Activated gamma-delta T cell treated with anti-CD3 and anti-CD28 coated beads, Interleukin-2, amount 50 U/mL, for 16 hours (primary cell): Measurements from ENCODE around the gene ANKRD30B.
"Not testable (repeated sequence)": the region's sequence is repeated elsewhere in the genome, so short reads cannot be mapped to it uniquely, and the experiment has no call there.

Experiments used
- DNase-seq: peaks from one replicate; pipeline ENCODE4 v3.0.0-alpha.2; 2020; ENCODE audit warnings: low read depth

The ANKRD30B gene

DNA sequence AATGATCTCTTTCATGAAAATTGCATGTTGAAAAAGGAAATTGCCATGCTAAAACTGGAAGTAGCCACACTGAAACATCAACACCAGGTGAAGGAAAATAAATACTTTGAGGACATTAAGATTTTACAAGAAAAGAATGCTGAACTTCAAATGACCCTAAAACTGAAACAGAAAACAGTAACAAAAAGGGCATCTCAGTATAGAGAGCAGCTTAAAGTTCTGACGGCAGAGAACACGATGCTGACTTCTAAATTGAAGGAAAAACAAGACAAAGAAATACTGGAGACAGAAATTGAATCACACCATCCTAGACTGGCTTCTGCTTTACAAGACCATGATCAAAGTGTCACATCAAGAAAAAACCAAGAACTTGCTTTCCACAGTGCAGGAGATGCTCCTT, 103.6 kb downstream of the ANKRD30B start:
- not testable (repeated sequence) for DNase-seq

DNA sequence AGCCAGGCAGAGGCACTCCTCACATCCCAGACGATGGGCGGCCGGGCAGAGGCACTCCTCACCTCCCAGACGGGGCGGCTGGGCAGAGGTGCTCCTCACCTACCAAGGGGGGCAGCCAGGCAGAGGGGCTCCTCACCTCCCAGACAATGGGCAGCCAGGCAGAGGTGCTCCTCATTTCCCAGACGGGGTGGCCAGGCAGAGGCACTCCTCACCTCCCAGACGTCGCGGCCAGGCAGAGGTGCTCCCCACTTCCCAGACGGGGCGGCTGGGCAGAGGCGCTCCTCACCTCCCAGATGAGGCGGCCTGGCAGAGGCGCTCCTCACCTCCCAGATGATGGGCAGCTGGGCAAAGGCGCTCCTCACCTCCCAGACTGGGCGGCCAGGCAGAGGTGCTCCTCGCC, 107.7 kb downstream of the ANKRD30B start:
- not testable (repeated sequence) for DNase-seq

DNA sequence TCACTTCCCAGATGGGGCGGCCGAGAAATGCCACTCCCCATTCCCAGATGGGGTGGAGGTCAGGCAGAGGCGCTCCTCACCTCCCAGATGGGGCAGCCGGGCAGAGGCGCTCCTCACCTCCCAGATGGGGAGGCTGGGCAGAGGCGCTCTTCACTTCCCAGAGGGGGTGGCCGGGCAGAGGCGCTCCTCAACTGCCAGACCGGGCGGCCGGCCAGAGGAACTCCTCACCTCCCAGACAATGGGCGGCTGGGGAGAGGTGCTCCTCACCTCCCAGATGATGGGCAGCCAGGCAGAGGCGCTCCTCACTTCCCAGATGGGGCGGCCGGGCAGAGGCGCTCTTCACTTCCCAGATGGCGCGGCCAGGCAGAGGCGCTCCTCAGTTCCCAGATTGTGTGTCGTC, 108.3 kb downstream of the ANKRD30B start:
- not testable (repeated sequence) for DNase-seq

GRCh38 chr18:14858514-14858913, 110.5 kb downstream of the ANKRD30B start:
- DNase-seq: not testable (repeated sequence)

DNA sequence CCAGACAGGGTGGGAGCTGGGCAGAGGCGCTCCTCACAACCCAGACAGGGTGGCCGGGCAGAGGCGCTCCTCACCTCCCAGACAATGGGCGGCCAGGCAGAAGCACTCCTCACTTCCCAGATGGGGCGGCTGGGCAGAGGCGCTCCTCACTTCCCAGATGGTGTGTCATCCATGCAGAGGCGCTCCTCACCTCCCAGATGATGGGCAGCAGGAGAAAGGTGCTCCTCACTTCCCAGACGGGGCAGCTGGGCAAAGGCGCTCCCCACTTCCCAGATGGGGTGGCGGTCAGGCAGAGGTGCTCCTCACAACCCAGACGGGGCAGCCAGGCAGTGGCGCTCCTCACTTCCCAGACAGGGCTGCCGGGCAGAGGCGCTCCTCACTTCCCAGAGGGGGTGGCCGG, 112.0 kb downstream of the ANKRD30B start:
- not testable (repeated sequence) for DNase-seq

DNA sequence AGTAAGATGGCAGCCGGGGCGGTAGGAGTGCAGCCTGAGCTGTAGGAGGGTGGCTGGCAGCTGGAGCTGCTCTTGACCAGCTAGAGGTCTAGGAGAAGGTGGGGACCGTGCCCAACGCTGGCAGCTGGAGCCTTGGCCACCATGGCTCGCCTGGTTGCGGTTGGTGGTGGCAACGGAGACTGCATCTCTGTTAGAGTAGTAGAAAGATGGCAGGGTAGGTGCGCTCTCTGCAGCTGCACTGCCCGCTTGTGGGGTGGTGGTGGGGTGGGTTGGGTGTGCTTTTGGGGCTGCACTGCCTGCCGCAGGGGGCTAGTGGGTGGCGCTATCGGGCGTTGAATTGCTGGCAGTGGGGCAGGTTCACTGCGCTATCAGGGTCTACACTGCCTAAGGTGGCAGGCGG, 118.5 kb downstream of the ANKRD30B start:
- DNase-seq: not testable (repeated sequence)

GRCh38 chr18:14867988-14868387, 120.0 kb downstream of the ANKRD30B start:
- DNase-seq: not testable (repeated sequence)

GRCh38 chr18:14868825-14869224, 120.9 kb downstream of the ANKRD30B start:
- not testable (repeated sequence) for DNase-seq

DNA sequence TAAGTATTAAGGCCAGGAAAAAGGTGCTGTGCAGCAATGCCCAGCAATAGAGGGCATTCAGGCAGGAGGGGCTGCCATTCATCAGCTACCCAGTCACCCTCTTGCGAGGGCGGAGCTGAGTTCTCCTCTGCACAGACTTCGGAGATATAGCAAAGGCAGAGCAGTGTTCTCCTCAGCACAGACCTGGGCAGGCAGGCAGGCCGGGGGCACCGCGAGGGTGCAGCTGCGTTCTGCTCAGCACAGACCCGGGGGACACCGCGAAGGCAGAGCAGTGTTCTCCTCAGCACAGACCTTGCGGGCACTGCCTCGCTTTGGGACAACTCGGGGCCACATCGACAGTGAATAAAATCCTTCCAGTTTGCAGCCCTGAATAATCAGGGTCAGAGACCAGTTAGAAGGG, 130.9 kb downstream of the ANKRD30B start:
- not testable (repeated sequence) for DNase-seq

GRCh38 chr18:14900435-14900834, 152.5 kb downstream of the ANKRD30B start:
- DNase-seq: no peak
